Measurements from ENCODE around the gene ZFAND2B. TPM values are rescaled to one million over a fixed set of nuclear protein-coding genes. Genes with fewer than 3 reads are reported as not detected.

ZFAND2B gene
- total and polyA plus RNA-seq, 2 experiments from 2014 or later: 58.1 to 65.4 TPM

GRCh38 chr2:219244789-219245147 is 38.2 kb downstream of the ZFAND2B start:
- peaks cover 30% of the 10 kb centered on the region for H3K4me1 ChIP-seq (ENCODE audit: insufficient read depth)
- H3K9me2 ChIP-seq (replicated peaks; ENCODE audit: insufficient read depth): no peaks in the 10 kb centered on the region
- no peak for DNase-seq (ENCODE audit: low spot score)
- H3K79me2 ChIP-seq: peaks cover 22% of the 10 kb centered on the region
- H3K27ac ChIP-seq: peak overlapping the region; percentile 93
- H2AFZ ChIP-seq: peak overlapping the region; percentile 86
- peak overlapping the region; percentile 89 for H3K4me2 ChIP-seq
- H3K36me3 ChIP-seq (replicated peaks; ENCODE audit: insufficient read depth, low read depth): no peaks in the 10 kb centered on the region
- no peaks in the 10 kb centered on the region for H3K9me3 ChIP-seq (ENCODE audit: low read depth)
- 51% methylated on average over 6 of the region's 6 CpGs for WGBS (ENCODE audit: low lambda C conversion rate, missing lambda C conversion rate)
- H3K4me3 ChIP-seq: peak overlapping the region; percentile 48
- no peaks in the 10 kb centered on the region for H3K27me3 ChIP-seq
- H4K20me1 ChIP-seq (ENCODE audit: insufficient read depth, poor library complexity, severe bottlenecking): no peaks in the 10 kb centered on the region
- TF ChIP-seq EZH2 (IDR thresholded peaks at IDR 0.05; ENCODE audit: borderline replicate concordance) (no peak), EZH2phosphoT487 (IDR thresholded peaks at IDR 0.05; ENCODE audit: low read depth, severe bottlenecking, unreplicated experiment) (no peak), CTCF (IDR thresholded peaks at IDR 0.05; ENCODE audit: poor library complexity) (no peak)

- WGBS (ENCODE audit: low lambda C conversion rate, missing lambda C conversion rate): 1% methylated on average over 46 of the region's 46 CpGs
- no peaks in the 10 kb centered on the region for H3K27me3 ChIP-seq
- no peaks in the 10 kb centered on the region for H4K20me1 ChIP-seq (ENCODE audit: insufficient read depth, poor library complexity, severe bottlenecking)
- peak within 1 kb of the TSS; percentile 48 for H3K4me3 ChIP-seq
- peaks cover 36% of the 10 kb centered on the region for H3K4me1 ChIP-seq (ENCODE audit: insufficient read depth)
- TF ChIP-seq EZH2phosphoT487 (IDR thresholded peaks at IDR 0.05; ENCODE audit: low read depth, severe bottlenecking, unreplicated experiment) (no peak), CTCF (IDR thresholded peaks at IDR 0.05; ENCODE audit: poor library complexity) (no peak), EZH2 (IDR thresholded peaks at IDR 0.05; ENCODE audit: borderline replicate concordance) (no peak)
- no peaks in the 10 kb centered on the region for H3K36me3 ChIP-seq (replicated peaks; ENCODE audit: insufficient read depth, low read depth)
- H3K9me3 ChIP-seq (ENCODE audit: low read depth): no peaks in the 10 kb centered on the region
- peaks cover 22% of the 10 kb centered on the region for H3K79me2 ChIP-seq
- DNase-seq (ENCODE audit: low spot score): peak; percentile 95
- peak within 1 kb of the TSS; percentile 86 for H2AFZ ChIP-seq
- H3K9me2 ChIP-seq (replicated peaks; ENCODE audit: insufficient read depth): no peaks in the 10 kb centered on the region
- H3K27ac ChIP-seq: peak within 1 kb of the TSS; percentile 93
- peak within 1 kb of the TSS; percentile 89 for H3K4me2 ChIP-seq
Observed at GRCh38 chr2:219245148-219245898, 38.7 kb downstream of the ZFAND2B start, which contains the start of the genes GLB1L and STK16. Gene GLB1L, minus strand, starts transcription at chr2:219245444. Its CDS starts 1,871 bp downstream, at chr2:219243573. Gene STK16, plus strand, starts transcription at chr2:219245479. Its CDS starts 521 bp downstream, at chr2:219246000.

GRCh38 chr2:219245899-219246230 is 39.3 kb downstream of the ZFAND2B start:
- no peaks in the 10 kb centered on the region for H3K9me3 ChIP-seq (ENCODE audit: low read depth)
- H3K79me2 ChIP-seq: peaks cover 22% of the 10 kb centered on the region
- H2AFZ ChIP-seq: peak overlapping the region; percentile 57
- WGBS (ENCODE audit: low lambda C conversion rate, missing lambda C conversion rate): 34% methylated on average over 10 of the region's 10 CpGs
- H3K27ac ChIP-seq: peak overlapping the region; percentile 93
- no peaks in the 10 kb centered on the region for H4K20me1 ChIP-seq (ENCODE audit: insufficient read depth, poor library complexity, severe bottlenecking)
- DNase-seq (ENCODE audit: low spot score): peak; percentile 34
- peak overlapping the region; percentile 48 for H3K4me3 ChIP-seq
- H3K36me3 ChIP-seq (replicated peaks; ENCODE audit: insufficient read depth, low read depth): no peaks in the 10 kb centered on the region
- H3K4me2 ChIP-seq: peak overlapping the region; percentile 89
- no peaks in the 10 kb centered on the region for H3K27me3 ChIP-seq
- no peaks in the 10 kb centered on the region for H3K9me2 ChIP-seq (replicated peaks; ENCODE audit: insufficient read depth)
- peaks cover 39% of the 10 kb centered on the region for H3K4me1 ChIP-seq (ENCODE audit: insufficient read depth)
- no peak for TF ChIP-seq CTCF (IDR thresholded peaks at IDR 0.05; ENCODE audit: poor library complexity)

Measured in hepatocyte (in vitro differentiated cells).